ENCODE data around the gene PAXX.
A peak's percentile ranks its signal among the peaks of the same experiment; 100 is the strongest.

DNA sequence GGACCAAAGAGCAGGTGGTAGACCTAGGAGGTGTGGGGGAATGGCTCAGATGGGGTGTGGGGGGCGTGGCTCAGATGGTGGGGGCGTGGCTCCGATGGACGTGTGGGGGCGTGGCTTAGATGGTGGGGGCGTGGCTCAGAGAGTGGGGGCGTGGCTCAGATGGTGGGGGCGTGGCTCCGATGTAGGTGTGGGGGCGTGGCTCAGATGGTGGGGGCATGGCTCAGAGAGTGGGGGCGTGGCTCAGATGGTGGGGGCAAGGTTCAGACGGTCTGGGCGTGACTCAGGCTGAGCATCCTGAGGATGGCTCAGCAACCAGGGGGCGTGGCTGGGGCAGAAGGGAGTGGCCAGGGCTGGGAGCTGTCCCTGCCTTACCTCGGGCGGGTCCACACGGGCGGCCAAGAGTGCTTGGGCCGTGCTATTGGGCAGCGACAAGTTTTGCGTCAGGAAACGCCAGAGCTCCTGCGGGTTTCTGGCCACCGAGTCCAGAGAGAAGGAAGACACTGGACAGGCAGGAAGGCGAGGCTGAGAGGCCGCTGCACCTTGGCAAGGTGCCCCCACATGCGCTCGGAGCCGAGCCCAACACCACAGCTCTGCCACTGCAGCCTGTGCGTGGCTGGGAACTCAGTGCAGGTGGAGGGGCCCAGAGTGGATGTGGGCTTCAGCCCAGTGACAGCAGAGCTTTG lies 29.9 kb downstream of the PAXX start:
- TF ChIP-seq POLR2AphosphoS5 (IDR thresholded peaks at IDR 0.05; ENCODE audit: low read depth, low read length), result peak; percentile 37
- no peak for TF ChIP-seq POLR2A (IDR thresholded peaks at IDR 0.05; ENCODE audit: borderline replicate concordance, extremely low read depth, insufficient read depth, insufficient read length)
- no peak for TF ChIP-seq CTCF (IDR thresholded peaks at IDR 0.05 in 2 of 3, conservative IDR thresholded peaks at IDR 0.05 in 1 of 3; ENCODE audit: borderline replicate concordance in 1 of 3, insufficient read depth in 1 of 3, low read depth in 2 of 3, low read length in 2 of 3)
- no peak for TF ChIP-seq CEBPB (IDR thresholded peaks at IDR 0.05; ENCODE audit: low read depth)

Measured in HCT116 (cell line).